ENCODE data around the gene HMGN4. TPM values are rescaled to one million over a fixed set of nuclear protein-coding genes. Genes with fewer than 3 reads are reported as not detected.
A peak's percentile ranks its signal among the peaks of the same experiment; 100 is the strongest.

HMGN4 gene
- total and polyA plus RNA-seq, 2 of the 8 experiments (the other 6 are each of a cell fraction or from before 2014, with no cell fraction given), result 23.4 to 66.4 TPM

GRCh38 chr6:26538572-26538902 is 371 bp downstream of the HMGN4 start:
- peaks cover 0 to 25% of the 10 kb centered on the region in 2 experiments; a peak in 2 of 4 replicates for H3K79me2 ChIP-seq (ENCODE audit: control insufficient read depth in 1 of 2, insufficient read depth in 2 of 2, low read length in 2 of 2)
- no peak overlapping the region for H3K4ac ChIP-seq (replicated peaks; ENCODE audit: insufficient read length, low read depth, low read length)
- no peak overlapping the region for H2BK20ac ChIP-seq (ENCODE audit: low read length)
- peak overlapping the region; percentile 84; the same call in 1 of the 2 replicates for H3K27ac ChIP-seq (ENCODE audit: low read depth, low read length)
- H3K4me2 ChIP-seq (ENCODE audit: insufficient read depth in 1 of 2, low read depth in 2 of 2, low read length in 2 of 2), result peak overlapping the region; percentile 73 to 77
- FAIRE-seq, result no peak
- no peak overlapping the region for H4K91ac ChIP-seq (replicated peaks; ENCODE audit: insufficient read length, low read length)
- no peaks in the 10 kb centered on the region for H3K27me3 ChIP-seq (replicated peaks in 1 of 4; ENCODE audit: control insufficient read depth in 3 of 4, extremely low read depth in 1 of 4, insufficient read depth in 3 of 4, low read length in 3 of 4)
- peak overlapping the region; percentile 72 for H4K8ac ChIP-seq (ENCODE audit: extremely low read depth, insufficient read depth, low read length)
- no peak overlapping the region for H3K23ac ChIP-seq (ENCODE audit: insufficient read length)
- no peak overlapping the region for H2BK15ac ChIP-seq (ENCODE audit: low read length)
- peaks cover 10% of the 10 kb centered on the region; the same call in 1 of the 2 replicates for H3K23me2 ChIP-seq (ENCODE audit: low read depth, low read length)
- POLR2A ChIA-PET (ENCODE audit: partially characterized antibody), result interaction anchor here (0.6 to 3.6 kb wide), 14 partner anchors 8 to 608 kb away, joined by 3 to 40 read pairs (median 4); partner anchors contain the start of gene BTN2A2
- no peak overlapping the region for H2BK120ac ChIP-seq (replicated peaks; ENCODE audit: low read depth, low read length)
- H2BK5ac ChIP-seq (ENCODE audit: low read depth, low read length), result peak overlapping the region; percentile 92; the same call in 1 of the 2 replicates
- H3K36me3 ChIP-seq (ENCODE audit: control insufficient read depth in 2 of 4, insufficient read depth in 4 of 4, low read length in 3 of 4), result peaks cover 0 to 5% (median 0%) of the 10 kb centered on the region in 4 experiments; a peak in 2 of 8 replicates
- DNase-seq (ENCODE audit: low read depth in 1 of 2, low spot score in 2 of 2), result no peak
- peak overlapping the region; percentile 73 to 87 (median 80) for H3K4me3 ChIP-seq (ENCODE audit: extremely low read depth in 1 of 4, insufficient read depth in 2 of 4, low read depth in 3 of 4, low read length in 4 of 4)
- no peaks in the 10 kb centered on the region for H4K20me1 ChIP-seq (replicated peaks in 1 of 2; ENCODE audit: control insufficient read depth in 1 of 2, insufficient read depth in 2 of 2, low read length in 2 of 2)
- no peak overlapping the region for H2BK12ac ChIP-seq (ENCODE audit: low read depth, low read length)
- no peak overlapping the region for H3K56ac ChIP-seq (replicated peaks; ENCODE audit: insufficient read length, low read depth, low read length)
- H3K9ac ChIP-seq (replicated peaks in 1 of 4; ENCODE audit: extremely low read depth in 1 of 4, low read depth in 3 of 4, low read length in 3 of 4), result peak overlapping the region; percentile 56 to 88 (median 86)
- WGBS, 2 experiments (ENCODE audit: extremely low coverage in 1 of 2, insufficient coverage in 1 of 2, insufficient read length in 1 of 2, insufficient replicate concordance in 2 of 2, low coverage in 1 of 2, low lambda C conversion rate in 2 of 2, missing lambda C conversion rate in 1 of 2), result 5% methylated on average over 15 of the region's 15 CpGs; no CpG with 5 or more reads in 1 of the 2 experiments
- H2AK5ac ChIP-seq (ENCODE audit: low read depth, low read length), result no peak overlapping the region
- no peak overlapping the region for H3K14ac ChIP-seq (ENCODE audit: insufficient read length)
- H4K5ac ChIP-seq (ENCODE audit: insufficient read length, low read depth, low read length), result peak overlapping the region; percentile 45
- no peaks in the 10 kb centered on the region; the same call in none of the 2 replicates for H3K79me1 ChIP-seq (ENCODE audit: low read depth, low read length)
- CTCF ChIA-PET (ENCODE audit: partially characterized antibody), result interaction anchor here (1.2 to 2.1 kb wide), 3 partner anchors 31 to 193 kb away, joined by 3 to 5 read pairs (median 4); no protein-coding TSS in a partner anchor
- H2AFZ ChIP-seq (ENCODE audit: low read length), result peak overlapping the region; percentile 2; the same call in 1 of the 2 replicates
- H3K18ac ChIP-seq (ENCODE audit: extremely low read depth, low read length), result peak overlapping the region; percentile 14; the same call in 1 of the 2 replicates
- H3K4me1 ChIP-seq (replicated peaks in 1 of 4; ENCODE audit: control insufficient read depth in 3 of 4, insufficient read depth in 4 of 4, low read length in 3 of 4), result peaks cover 0 to 4% (median 3%) of the 10 kb centered on the region in 4 experiments; a peak in 5 of 7 replicates
- no peaks in the 10 kb centered on the region for H3K9me3 ChIP-seq (ENCODE audit: insufficient read depth in 2 of 2, low read depth in 1 of 2, low read length in 1 of 2)
